HCT116 (cell line): ENCODE measurements around the gene EIF3L. TPM values are rescaled to one million over a fixed set of nuclear protein-coding genes. Genes with fewer than 3 reads are reported as not detected.

Source experiments
- ATAC-seq: fragments of 200-7000 bp; cut with Tn5 transposase; 2 replicates; pipeline ENCODE4 v1.9.1; 2020; ENCODE audit warnings: mild to moderate bottlenecking, moderate library complexity
- BruUV-seq: library from RNA; stranded (reverse); fragments of 400-500 nt; replicated peaks from 2 replicates; lab custom pipeline; 2021; lab: Mats Ljungman, UMichigan
- CTCF ChIA-PET: fragments of 300-600 bp; sonication (Branson Sonifier 250); formaldehyde crosslinking; loops from one replicate; lab custom pipeline; 2021; ENCODE audit warnings: antibody characterized with exemption; lab: Charles Lee
- POLR2A ChIA-PET: fragments of 300-600, 350-600 bp; sonication (Branson Sonifier 250); formaldehyde crosslinking; loops from one replicate; lab custom pipeline; 2021; ENCODE audit warnings: antibody characterized with exemption; lab: Charles Lee
- RAD21 ChIA-PET, 2 experiments: fragments of 300-600 bp; sonication (Branson Sonifier 250); formaldehyde crosslinking; loops; one replicate each; lab custom pipeline; 2023; ENCODE audit warnings: low total read pairs in 2 of 2; ENCODE audit not compliant: uncharacterized antibody in 2 of 2, unreplicated experiment in 2 of 2, low non-redundant PET in 1 of 2; lab: Charles Lee
- DNase-seq: peaks from one replicate; pipeline ENCODE4 v3.0.0-alpha.2; 2010; ENCODE audit warnings: low read depth, low spot score
- H2AFZ ChIP-seq: fragments of 200-600 bp; shearing (Covaris generic), sonication (generic); 2 replicates; pipeline ENCODE4 v1.6.1; 2017; ENCODE audit warnings: low read depth, mixed run types, mixed read lengths, antibody characterized with exemption, low read length; ENCODE audit not compliant: poor library complexity, severe bottlenecking
- H3K27ac ChIP-seq: 2 replicates; pipeline ENCODE4 v1.5.1; 2012; ENCODE audit warnings: low read depth, low read length
- H3K27me3 ChIP-seq: fragments of 200-600 bp; sonication (generic); 2 replicates; pipeline ENCODE4 v1.6.1; 2016; ENCODE audit warnings: mixed run types, low read length, mixed read lengths; ENCODE audit not compliant: insufficient read depth
- H3K36me3 ChIP-seq, 2 experiments: fragments of 200-500 bp in 1 of 2; fragments of 200-600 bp in 1 of 2; sonication (Bioruptor generic) in 1 of 2; sonication (generic) in 1 of 2; 2 replicates each; pipeline versions ENCODE4 v1.5.1 to v1.6.1; 2014 to 2016; ENCODE audit warnings: low read length in 2 of 2, inconsistent platforms in 1 of 2, mixed read lengths in 1 of 2, mixed run types in 1 of 2; ENCODE audit not compliant: insufficient read depth in 2 of 2, control insufficient read depth in 1 of 2
- H3K4me1 ChIP-seq, 2 experiments: fragments of 200-600 bp in 1 of 2; sonication (generic) in 1 of 2; 2 replicates each; pipeline versions ENCODE4 v1.5.1 to v1.6.1; 2012 to 2017; ENCODE audit warnings: low read length in 2 of 2, inconsistent platforms in 1 of 2, mild to moderate bottlenecking in 1 of 2, mixed read lengths in 1 of 2, mixed run types in 1 of 2, moderate library complexity in 1 of 2; ENCODE audit not compliant: insufficient read depth in 2 of 2, control insufficient read depth in 1 of 2
- H3K4me2 ChIP-seq: fragments of 200-600 bp; sonication (generic); 2 replicates; pipeline ENCODE4 v1.6.1; 2017; ENCODE audit warnings: mixed run types, low read length, mixed read lengths
- H3K4me3 ChIP-seq, 2 experiments: fragments of 200-600 bp in 1 of 2; sonication (generic) in 1 of 2; replicated peaks in 1 of 2; 2 replicates each; pipeline ENCODE4 v1.5.1; 2011 to 2016; ENCODE audit warnings: low read length in 2 of 2, control low read depth in 1 of 2, low read depth in 1 of 2, mild to moderate bottlenecking in 1 of 2, mixed read lengths in 1 of 2, mixed run types in 1 of 2
- H3K79me2 ChIP-seq: fragments of 200-600 bp; sonication (generic); 2 replicates; pipeline ENCODE4 v1.6.1; 2017; ENCODE audit warnings: mild to moderate bottlenecking, mixed run types, low read length, moderate library complexity, mixed read lengths; ENCODE audit not compliant: insufficient read depth
- H3K9ac ChIP-seq: fragments of 200-600 bp; sonication (generic); 2 replicates; pipeline ENCODE4 v1.6.1; 2016; ENCODE audit warnings: low read length, mixed read lengths
- H3K9me2 ChIP-seq: fragments of 200-600 bp; sonication (generic), shearing (Covaris generic); 2 replicates; pipeline ENCODE4 v1.6.1; 2017; ENCODE audit warnings: mixed run types, mild to moderate bottlenecking, moderate library complexity; ENCODE audit not compliant: insufficient read depth
- H3K9me3 ChIP-seq, 2 experiments: fragments of 200-500 bp in 1 of 2; fragments of 200-600 bp in 1 of 2; sonication (Bioruptor generic) in 1 of 2; sonication (generic) in 1 of 2; 2 replicates each; pipeline ENCODE4 v1.6.1; 2014 to 2017; ENCODE audit warnings: low read length in 2 of 2, mixed read lengths in 2 of 2, inconsistent platforms in 1 of 2, low read depth in 1 of 2, mild to moderate bottlenecking in 1 of 2, mixed run types in 1 of 2, moderate library complexity in 1 of 2; ENCODE audit not compliant: control insufficient read depth in 1 of 2, insufficient read depth in 1 of 2
- H4K20me1 ChIP-seq: fragments of 200-600 bp; sonication (generic), shearing (Covaris generic); 2 replicates; pipeline ENCODE4 v1.6.1; 2017; ENCODE audit warnings: mixed run types, mild to moderate bottlenecking, moderate library complexity; ENCODE audit not compliant: insufficient read depth
- CEBPB ChIP-seq: IDR thresholded peaks from 2 replicates; pipeline ENCODE4 v1.6.1; 2012; ENCODE audit warnings: low read depth
- FOSL1 ChIP-seq: IDR thresholded peaks from 2 replicates; pipeline ENCODE4 v1.6.1; 2012; ENCODE audit warnings: low read depth
- POLR2AphosphoS5 ChIP-seq: IDR thresholded peaks from 2 replicates; pipeline ENCODE4 v1.6.1; 2011; ENCODE audit warnings: mild to moderate bottlenecking, low read depth, low read length, moderate library complexity
- RAD21 ChIP-seq: IDR thresholded peaks from 2 replicates; pipeline ENCODE4 v1.6.1; 2012; ENCODE audit warnings: low read depth, mild to moderate bottlenecking
- ZNF274 ChIP-seq: fragments of 200-500 bp; sonication (Bioruptor generic); IDR thresholded peaks from 2 replicates; pipeline ENCODE4 v1.6.1; 2014; ENCODE audit warnings: mild to moderate bottlenecking, low read depth, low read length, inconsistent platforms
- intact Hi-C: fragments of 100-400 bp; cut with micrococcal nuclease; formaldehyde crosslinking; loops from 2 replicates; pipeline ENCODE4 v1.10.0; 2022
- total RNA-seq: library from RNA; stranded (reverse); gene quantifications from one replicate; pipeline ENCODE4 v1.2.1, GENCODE V29; 2021; ENCODE audit not compliant: unreplicated experiment
- TF ChIP-seq, protein P1 (sequence below), 3 experiments: fragments of 200-600 bp in 1 of 3; sonication (generic) in 1 of 3; IDR thresholded peaks in 2 of 3; conservative IDR thresholded peaks in 1 of 3; 2 replicates each; pipeline ENCODE4 v1.5.1; 2012 to 2017; ENCODE audit warnings: low read depth in 2 of 3, low read length in 2 of 3, antibody characterized with exemption in 1 of 3, borderline replicate concordance in 1 of 3, control low read depth in 1 of 3, mild to moderate bottlenecking in 1 of 3, mixed read lengths in 1 of 3, mixed run types in 1 of 3, moderate library complexity in 1 of 3; ENCODE audit not compliant: insufficient read depth in 1 of 3

Gene EIF3L
- total RNA-seq, 1 experiment from 2014 or later: 687 TPM

DNA sequence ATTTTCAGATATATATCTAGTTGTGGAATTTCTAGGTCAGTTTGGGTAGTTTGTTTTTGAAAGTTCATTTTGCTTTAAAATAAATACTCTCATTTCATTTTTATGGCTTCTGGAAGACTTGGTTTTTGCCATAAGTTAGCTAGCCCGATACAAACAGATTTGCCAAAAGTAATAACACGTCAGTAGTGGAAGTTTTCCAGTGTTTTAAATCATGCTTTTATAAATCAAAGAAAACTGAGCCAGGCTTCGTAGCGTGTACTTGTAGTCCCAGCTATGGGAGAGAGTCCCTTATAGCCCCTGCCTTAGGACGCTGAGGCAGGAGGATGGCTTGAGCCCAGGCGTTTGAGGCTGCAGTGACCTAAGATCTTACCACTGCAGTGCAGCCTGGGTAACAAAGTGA, 35.2 kb downstream of the EIF3L start:
- no peaks in the 10 kb centered on the region for H3K9me3 ChIP-seq

DNA sequence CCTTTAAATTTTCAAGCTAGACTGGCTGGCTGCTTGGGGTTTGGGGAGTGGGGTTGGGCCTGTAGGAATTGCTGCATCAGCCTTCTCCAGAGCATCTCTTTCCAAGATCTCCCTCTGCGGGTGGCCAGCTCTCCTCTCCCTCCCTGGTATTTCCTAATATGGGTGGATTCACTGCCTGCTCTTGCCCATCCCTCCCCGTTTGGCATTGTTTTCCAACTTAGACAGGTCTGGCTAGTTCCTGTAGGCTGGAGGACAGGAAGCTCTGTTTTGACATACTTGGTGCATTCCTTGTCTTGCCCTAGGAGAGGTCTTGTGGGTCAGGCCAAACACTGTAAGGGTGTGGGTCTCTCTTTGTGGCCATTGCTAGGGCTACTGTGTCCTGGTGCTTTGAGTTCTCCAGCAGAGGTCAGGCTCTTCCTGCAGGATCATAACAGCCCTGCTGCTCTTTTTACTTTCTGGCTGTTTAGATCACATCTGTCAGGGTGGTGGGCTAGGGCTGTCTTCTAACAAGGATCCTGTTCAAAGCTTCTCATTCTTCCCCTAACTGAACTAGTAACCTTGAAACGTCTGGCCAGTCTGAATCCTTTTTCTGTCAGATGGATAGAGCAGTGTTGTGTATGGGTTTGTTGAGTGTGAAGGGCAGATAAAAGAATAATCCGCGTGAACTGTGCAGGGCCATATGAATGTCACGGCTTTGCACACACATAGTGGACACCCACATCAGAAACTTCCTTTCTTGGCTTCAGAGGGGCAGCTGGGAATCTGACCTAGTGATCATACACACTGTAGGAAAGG, 38.6 kb downstream of the EIF3L start:
- RAD21 ChIA-PET: no interaction called here
- no peak overlapping the region for H3K9ac ChIP-seq
- POLR2A ChIA-PET: no interaction called here

More for the DNA sequence above, 35.2 kb downstream of the EIF3L start:
- no peak for DNase-seq
- no peak overlapping the region for H3K9ac ChIP-seq
- H3K27ac ChIP-seq: no peak overlapping the region
- H4K20me1 ChIP-seq: no peaks in the 10 kb centered on the region
- H3K27me3 ChIP-seq: no peaks in the 10 kb centered on the region
- H3K4me2 ChIP-seq: no peak overlapping the region
- no peak overlapping the region for H2AFZ ChIP-seq
- peaks cover 32 to 58% of the 10 kb centered on the region in 2 experiments for H3K36me3 ChIP-seq
- H3K4me3 ChIP-seq: no peak overlapping the region
- no peak for TF ChIP-seq POLR2AphosphoS5
- TF ChIP-seq CEBPB: no peak
- no peak for TF ChIP-seq FOSL1
- intact Hi-C loops: loop anchor here (10.0 kb wide), 1 partner anchor 50 kb away; no protein-coding TSS in a partner anchor
- POLR2A ChIA-PET: interaction anchor here (1.1 kb wide), 1 partner anchor 9 kb away, joined by 3 read pairs; no protein-coding TSS in a partner anchor
- RAD21 ChIA-PET: no interaction called here
- BruUV-seq: no TSS peak
- no peak for ATAC-seq
- no peaks in the 10 kb centered on the region for H3K9me2 ChIP-seq
- peaks cover 76% of the 10 kb centered on the region for H3K79me2 ChIP-seq
- CTCF ChIA-PET: interaction anchor here (0.8 kb wide), 1 partner anchor 21 kb away, joined by 5 read pairs; no protein-coding TSS in a partner anchor
- H3K4me1 ChIP-seq: no peaks in the 10 kb centered on the region

More for the DNA sequence above, 38.6 kb downstream of the EIF3L start:
- peaks cover 44% of the 10 kb centered on the region for H3K79me2 ChIP-seq
- H3K4me2 ChIP-seq: no peak overlapping the region
- no peak overlapping the region for H2AFZ ChIP-seq
- H4K20me1 ChIP-seq: no peaks in the 10 kb centered on the region
- intact Hi-C loops: loop anchor here (1.0 to 10.0 kb wide), 2 partner anchors 47 to 78 kb away; no protein-coding TSS in a partner anchor
- H3K9me2 ChIP-seq: no peaks in the 10 kb centered on the region
- no peaks in the 10 kb centered on the region for H3K9me3 ChIP-seq
- peaks cover 19 to 41% of the 10 kb centered on the region in 2 experiments for H3K36me3 ChIP-seq
- no TSS peak for BruUV-seq
- CTCF ChIA-PET: interaction anchor here (0.6 to 1.6 kb wide), 3 partner anchors 25 to 629 kb away, joined by 3 to 6 read pairs (median 4); no protein-coding TSS in a partner anchor
- no peaks in the 10 kb centered on the region for H3K27me3 ChIP-seq
- DNase-seq (no peak), ATAC-seq (peak; percentile 58; the same call in 1 of the 2 replicates)
- H3K4me3 ChIP-seq: no peak overlapping the region
- H3K4me1 ChIP-seq: peaks cover under 1 to 4% of the 10 kb centered on the region in 2 experiments; a peak in 1 of 4 replicates
- TF ChIP-seq, protein P1, sequence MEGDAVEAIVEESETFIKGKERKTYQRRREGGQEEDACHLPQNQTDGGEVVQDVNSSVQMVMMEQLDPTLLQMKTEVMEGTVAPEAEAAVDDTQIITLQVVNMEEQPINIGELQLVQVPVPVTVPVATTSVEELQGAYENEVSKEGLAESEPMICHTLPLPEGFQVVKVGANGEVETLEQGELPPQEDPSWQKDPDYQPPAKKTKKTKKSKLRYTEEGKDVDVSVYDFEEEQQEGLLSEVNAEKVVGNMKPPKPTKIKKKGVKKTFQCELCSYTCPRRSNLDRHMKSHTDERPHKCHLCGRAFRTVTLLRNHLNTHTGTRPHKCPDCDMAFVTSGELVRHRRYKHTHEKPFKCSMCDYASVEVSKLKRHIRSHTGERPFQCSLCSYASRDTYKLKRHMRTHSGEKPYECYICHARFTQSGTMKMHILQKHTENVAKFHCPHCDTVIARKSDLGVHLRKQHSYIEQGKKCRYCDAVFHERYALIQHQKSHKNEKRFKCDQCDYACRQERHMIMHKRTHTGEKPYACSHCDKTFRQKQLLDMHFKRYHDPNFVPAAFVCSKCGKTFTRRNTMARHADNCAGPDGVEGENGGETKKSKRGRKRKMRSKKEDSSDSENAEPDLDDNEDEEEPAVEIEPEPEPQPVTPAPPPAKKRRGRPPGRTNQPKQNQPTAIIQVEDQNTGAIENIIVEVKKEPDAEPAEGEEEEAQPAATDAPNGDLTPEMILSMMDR (IDR thresholded peaks at IDR 0.05 in 2 of 3, conservative IDR thresholded peaks at IDR 0.05 in 1 of 3; ENCODE audit: borderline replicate concordance in 1 of 3, insufficient read depth in 1 of 3, low read depth in 2 of 3, low read length in 2 of 3): peak; percentile 39 to 44 (median 42); a peak in 5 of 6 replicates
- TF ChIP-seq RAD21 (peak; percentile 64), ZNF274 (no peak)
- no peak overlapping the region for H3K27ac ChIP-seq
